OCI-LY1 (cell line): ENCODE measurements around the gene AK6.

Experiments used
- H2AFZ ChIP-seq: fragments of 200-600 bp; sonication (generic), shearing (Covaris generic); 2 replicates; pipeline ENCODE4 v1.6.0; 2014; ENCODE audit warnings: antibody characterized with exemption, mild to moderate bottlenecking, low read length
- H3F3A ChIP-seq: fragments of 200-600 bp; sonication (generic), shearing (Covaris generic); 2 replicates; pipeline ENCODE4 v1.6.0; 2014; ENCODE audit warnings: mild to moderate bottlenecking, antibody characterized with exemption, low read length, moderate library complexity; ENCODE audit not compliant: insufficient read depth
- H3K27ac ChIP-seq: fragments of 200-600 bp; sonication (generic); 2 replicates; pipeline ENCODE4 v1.5.1; 2014; ENCODE audit warnings: low read length, mixed run types, mild to moderate bottlenecking, low read depth; ENCODE audit not compliant: poor library complexity, severe bottlenecking
- H3K27me3 ChIP-seq: fragments of 200-600 bp; sonication (generic); 2 replicates; pipeline ENCODE4 v1.6.0; 2014; ENCODE audit warnings: antibody characterized with exemption, mild to moderate bottlenecking, low read length, moderate library complexity; ENCODE audit not compliant: insufficient read depth
- H3K36me3 ChIP-seq: fragments of 200-600 bp; sonication (generic); 2 replicates; pipeline ENCODE4 v1.6.1; 2014; ENCODE audit warnings: mild to moderate bottlenecking, antibody characterized with exemption, low read length, moderate library complexity, mixed read lengths; ENCODE audit not compliant: insufficient read depth
- H3K4me1 ChIP-seq: fragments of 200-600 bp; sonication (generic); 2 replicates; pipeline ENCODE4 v1.5.1; 2014; ENCODE audit warnings: mild to moderate bottlenecking, low read length, moderate library complexity; ENCODE audit not compliant: insufficient read depth, severe bottlenecking
- H3K4me2 ChIP-seq: fragments of 200-600 bp; sonication (generic), shearing (Covaris generic); 2 replicates; pipeline ENCODE4 v1.6.1; 2014; ENCODE audit warnings: low read length
- H3K4me3 ChIP-seq: fragments of 200-600 bp; sonication (generic); 2 replicates; pipeline ENCODE4 v1.5.1; 2014; ENCODE audit warnings: low read length, low read depth, mild to moderate bottlenecking, mixed read lengths; ENCODE audit not compliant: poor library complexity, severe bottlenecking
- H3K79me2 ChIP-seq: fragments of 200-600 bp; shearing (Covaris generic); 2 replicates; pipeline ENCODE4 v1.6.1; 2016; ENCODE audit warnings: mixed run types, low read length, mixed read lengths; ENCODE audit not compliant: insufficient read depth
- H3K9ac ChIP-seq: fragments of 200-600 bp; sonication (generic), shearing (Covaris generic); 2 replicates; pipeline ENCODE4 v1.6.1; 2014; ENCODE audit warnings: mild to moderate bottlenecking, low read length, mixed read lengths
- H3K9me2 ChIP-seq: fragments of 200-600 bp; sonication (generic), shearing (Covaris generic); 2 replicates; pipeline ENCODE4 v1.6.1; 2014; ENCODE audit warnings: low read depth, mild to moderate bottlenecking, low read length, mixed read lengths
- H3K9me3 ChIP-seq: fragments of 200-600 bp; shearing (Covaris generic); 2 replicates; pipeline ENCODE4 v1.6.1; 2014; ENCODE audit warnings: low read length, mixed read lengths
- H4K20me1 ChIP-seq: fragments of 200-600 bp; sonication (generic), shearing (Covaris generic); 2 replicates; pipeline ENCODE4 v1.6.0; 2016; ENCODE audit warnings: mild to moderate bottlenecking, low read length; ENCODE audit not compliant: insufficient read depth
- CTCF ChIP-seq: fragments of 200-600 bp; sonication (generic), shearing (Covaris generic); IDR thresholded peaks from 2 replicates; pipeline ENCODE4 v1.5.1; 2017; ENCODE audit warnings: mild to moderate bottlenecking, antibody characterized with exemption, low read length, moderate library complexity, mixed read lengths
- EZH2 ChIP-seq: fragments of 200-600 bp; sonication (generic), shearing (Covaris generic); IDR thresholded peaks from 2 replicates; pipeline ENCODE4 v1.8.0; 2017; ENCODE audit warnings: borderline replicate concordance, mixed run types, mild to moderate bottlenecking, antibody characterized with exemption, low read length, moderate library complexity, mixed read lengths

Gene AK6

GRCh38 chr5:69360442-69360841, 8.9 kb downstream of the AK6 start:
- Histone ChIP-seq H3K4me3 (no peak overlapping the region), H3K4me1 (peaks cover 8% of the 10 kb centered on the region), H3K9me3 (no peaks in the 10 kb centered on the region), H3F3A (no peaks in the 10 kb centered on the region), H3K27ac (no peak overlapping the region), H3K9ac (no peak overlapping the region), H3K9me2 (no peaks in the 10 kb centered on the region), H2AFZ (no peak overlapping the region), H3K27me3 (no peaks in the 10 kb centered on the region), H3K4me2 (no peak overlapping the region), H3K36me3 (peaks cover 66% of the 10 kb centered on the region), H4K20me1 (no peaks in the 10 kb centered on the region), H3K79me2 (peaks cover 37% of the 10 kb centered on the region)
- no peak for TF ChIP-seq CTCF
- TF ChIP-seq EZH2 = no peak

GRCh38 chr5:69359699-69360098, 9.6 kb downstream of the AK6 start:
- no peak overlapping the region for H3K4me3 ChIP-seq
- no peaks in the 10 kb centered on the region for H4K20me1 ChIP-seq
- no peak overlapping the region for H3K9ac ChIP-seq
- H2AFZ ChIP-seq = no peak overlapping the region
- H3K9me3 ChIP-seq = no peaks in the 10 kb centered on the region
- no peaks in the 10 kb centered on the region for H3K9me2 ChIP-seq
- H3K27me3 ChIP-seq = no peaks in the 10 kb centered on the region
- TF ChIP-seq EZH2 (no peak), CTCF (no peak)
- no peaks in the 10 kb centered on the region for H3F3A ChIP-seq
- peaks cover 4% of the 10 kb centered on the region for H3K4me1 ChIP-seq
- peaks cover 66% of the 10 kb centered on the region for H3K36me3 ChIP-seq
- H3K4me2 ChIP-seq = no peak overlapping the region
- H3K79me2 ChIP-seq = peaks cover 30% of the 10 kb centered on the region
- H3K27ac ChIP-seq = no peak overlapping the region

- H3K27me3 ChIP-seq = no peaks in the 10 kb centered on the region
- no peak overlapping the region for H3K27ac ChIP-seq
- no peaks in the 10 kb centered on the region for H3K9me3 ChIP-seq
- no peak overlapping the region for H3K9ac ChIP-seq
- H3K9me2 ChIP-seq = no peaks in the 10 kb centered on the region
- no peaks in the 10 kb centered on the region for H3K4me1 ChIP-seq
- no peak overlapping the region for H3K4me3 ChIP-seq
- H3K4me2 ChIP-seq = no peak overlapping the region
- TF ChIP-seq EZH2 (no peak), CTCF (no peak)
- no peaks in the 10 kb centered on the region for H3F3A ChIP-seq
- H2AFZ ChIP-seq = no peak overlapping the region
- H3K36me3 ChIP-seq = peaks cover 60% of the 10 kb centered on the region
- H3K79me2 ChIP-seq = no peaks in the 10 kb centered on the region
- no peaks in the 10 kb centered on the region for H4K20me1 ChIP-seq
Observed at GRCh38 chr5:69350664-69351063, 18.7 kb downstream of the AK6 start.
